HG03196 (cell line): ENCODE results near the gene NTN1.
A peak's percentile ranks its signal among the peaks of the same experiment; 100 is the strongest.
"Not testable (repeated sequence)": the region's sequence is repeated elsewhere in the genome, so short reads cannot be mapped to it uniquely, and the experiment has no call there.

Experiments used
- ATAC-seq: cut with Tn5 transposase; IDR thresholded peaks from one replicate; pipeline ENCODE4 v1.9.1; 2021; ENCODE audit not compliant: unreplicated experiment

NTN1 gene

GRCh38 chr17:9021158-9021991, at the start of gene NTN1:
TSS of gene NTN1 (plus strand) at chr17:9021510. CDS start at chr17:9022374, 864 bp downstream.
- no peak for ATAC-seq

GRCh38 chr17:8975091-8975725, 46.1 kb upstream of the NTN1 start:
- ATAC-seq = no peak

DNA sequence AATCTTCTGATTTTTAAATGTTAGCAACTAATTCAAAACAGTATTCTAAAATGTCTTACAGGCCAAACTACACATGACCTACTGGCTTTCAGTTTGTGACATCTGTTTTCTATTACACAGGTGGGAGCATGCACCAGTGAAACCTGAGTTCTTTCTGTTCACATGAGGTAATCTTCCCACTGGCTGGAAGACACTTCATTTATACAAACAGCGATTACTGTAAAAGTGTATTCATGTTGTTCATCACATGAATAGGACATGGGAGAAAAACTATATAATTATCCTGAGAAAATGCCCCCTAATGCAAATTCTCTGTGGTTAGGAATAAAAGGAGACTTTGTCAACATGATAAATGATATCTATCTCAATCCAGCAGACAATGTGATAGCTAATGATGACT, 44.7 kb upstream of the NTN1 start:
- ATAC-seq = no peak

GRCh38 chr17:8979715-8980114, 41.6 kb upstream of the NTN1 start:
- ATAC-seq = no peak

- no peak for ATAC-seq
Observed at GRCh38 chr17:8981443-8981842, 39.9 kb upstream of the NTN1 start.

GRCh38 chr17:8984225-8984624, 37.1 kb upstream of the NTN1 start:
- ATAC-seq = not testable (repeated sequence)

- ATAC-seq = no peak
Observed at GRCh38 chr17:8985054-8985701, 36.1 kb upstream of the NTN1 start.

GRCh38 chr17:8986295-8986694, 35.0 kb upstream of the NTN1 start:
- ATAC-seq = no peak

- ATAC-seq = not testable (repeated sequence)
Observed at GRCh38 chr17:8988263-8988935, 32.9 kb upstream of the NTN1 start.

- no peak for ATAC-seq
Observed at GRCh38 chr17:8991514-8992285, 29.6 kb upstream of the NTN1 start.

GRCh38 chr17:8994319-8994718, 27.0 kb upstream of the NTN1 start:
- ATAC-seq = no peak

- ATAC-seq = no peak
Observed at GRCh38 chr17:8995711-8996110, 25.6 kb upstream of the NTN1 start.

DNA sequence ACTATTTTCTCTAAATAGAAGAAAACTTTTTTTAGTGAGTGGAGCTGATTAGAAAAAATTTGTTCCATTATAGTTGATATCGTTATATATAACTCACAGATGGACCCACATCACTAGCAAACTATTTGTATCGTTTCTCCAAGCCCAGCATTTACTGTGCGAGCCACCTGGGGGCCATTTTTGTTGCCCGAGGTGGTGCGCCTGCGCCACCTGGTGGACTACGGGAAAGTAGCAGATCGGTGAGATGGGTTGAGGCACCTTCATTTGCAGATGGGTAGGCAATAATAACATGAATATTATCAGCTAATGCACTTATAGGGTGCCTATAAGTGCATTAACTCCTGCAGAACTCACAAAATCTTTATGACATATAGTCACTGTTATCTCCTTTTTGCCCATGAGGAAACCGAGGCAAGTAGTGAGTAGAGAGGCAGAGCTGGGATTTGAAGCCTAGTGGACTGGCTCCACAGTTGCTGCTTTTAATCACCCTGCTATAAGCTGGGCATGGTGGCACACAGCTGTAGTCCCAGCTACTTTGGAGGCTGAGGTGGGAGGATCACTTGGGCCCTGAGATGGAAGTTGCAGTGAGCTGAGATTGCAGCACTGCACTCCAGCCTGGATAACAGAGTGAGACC, 23.2 kb upstream of the NTN1 start:
- peak; percentile 55 for ATAC-seq

DNA sequence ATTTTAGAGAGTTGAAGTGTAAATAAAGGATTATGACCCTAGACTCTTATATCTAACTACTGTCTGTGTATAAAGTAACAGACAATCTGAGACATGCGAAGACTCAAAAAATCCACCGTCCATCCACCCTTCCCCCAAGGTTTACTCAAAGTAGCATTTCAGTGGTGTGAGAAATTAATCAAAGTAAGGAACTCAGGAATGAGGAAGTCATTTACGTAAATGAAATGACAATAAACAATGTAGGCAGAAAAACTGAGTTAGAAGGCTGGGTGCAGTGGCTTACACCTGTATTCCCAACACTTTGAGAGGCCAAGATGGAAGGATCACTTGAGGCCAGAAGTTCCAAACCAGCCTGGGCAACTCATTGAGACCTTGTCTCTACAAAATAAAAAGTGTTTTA, 19.8 kb upstream of the NTN1 start:
- no peak for ATAC-seq

GRCh38 chr17:9002227-9002605, 19.1 kb upstream of the NTN1 start:
- no peak for ATAC-seq

GRCh38 chr17:9002606-9003354, 18.5 kb upstream of the NTN1 start:
- ATAC-seq = no peak

GRCh38 chr17:9003355-9004131, 17.8 kb upstream of the NTN1 start:
- ATAC-seq = no peak

DNA sequence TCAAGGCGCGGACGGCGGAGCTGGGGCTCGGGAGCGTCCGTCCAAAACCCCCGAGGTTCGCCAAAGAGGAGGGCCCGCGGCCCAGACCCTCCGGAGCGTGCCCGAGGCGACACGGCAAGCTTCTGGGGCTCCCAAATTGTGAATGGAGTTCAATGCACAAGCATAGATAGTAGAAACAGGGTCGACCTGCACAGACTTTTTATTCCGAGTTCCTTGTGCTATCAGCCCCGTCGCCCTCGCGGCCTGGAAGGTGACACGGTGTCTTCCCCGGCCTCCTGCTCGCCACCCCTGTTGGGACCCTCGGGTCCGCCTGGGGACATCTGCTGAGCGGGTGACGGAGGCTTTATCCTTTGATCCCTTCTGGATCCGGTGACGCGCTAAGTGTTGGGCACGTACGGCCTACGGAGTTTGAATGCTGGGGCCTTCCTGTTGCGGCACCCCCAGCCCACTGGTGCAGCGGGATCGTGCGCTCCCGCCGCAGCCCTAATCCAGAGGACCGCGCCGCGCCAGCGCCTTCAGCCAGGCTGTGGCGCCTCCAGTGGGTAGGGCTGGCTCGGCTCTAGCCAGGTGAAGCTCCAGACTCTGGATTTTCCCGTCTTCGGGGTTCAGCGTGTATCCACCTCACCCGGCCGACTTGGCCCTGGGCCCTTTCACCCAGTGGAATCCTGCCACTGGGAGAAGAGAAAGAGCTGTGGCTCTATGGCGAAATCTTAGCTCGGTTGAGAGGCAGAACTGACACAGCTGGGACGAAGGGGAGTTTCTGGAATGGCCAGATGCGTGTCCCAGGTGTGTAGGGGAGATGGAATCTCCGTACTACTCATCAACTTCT, 17.0 kb upstream of the NTN1 start:
- no peak for ATAC-seq
